MCF 10A (cell line): ENCODE results near the gene HPSE2. TPM values are rescaled to one million over a fixed set of nuclear protein-coding genes. Genes with fewer than 3 reads are reported as not detected.

Experiments
- BruUV-seq: library from RNA; stranded (reverse); fragments of 400-500 nt; replicated peaks from 2 replicates; lab custom pipeline; 2021; lab: Mats Ljungman, UMichigan
- CTCF ChIA-PET: fragments of 300-600 bp; sonication (Branson Sonifier 250); formaldehyde crosslinking; extraction: SDS; loops from one replicate; lab custom pipeline; 2021; ENCODE audit warnings: antibody characterized with exemption, inconsistent platforms; lab: Yijun Ruan, JAX
- POLR2A ChIA-PET: fragments of 300-600, 350-650 bp; sonication (Branson Sonifier 250); formaldehyde crosslinking; extraction: SDS; loops from one replicate; lab custom pipeline; 2020; ENCODE audit warnings: antibody characterized with exemption, inconsistent platforms; lab: Yijun Ruan, JAX
- DNase-seq: peaks from one replicate; pipeline ENCODE4 v3.0.0-alpha.2; 2018; ENCODE audit not compliant: unreplicated experiment
- H3K27ac Mint-ChIP-seq: one replicate; pipeline ENCODE4 v1.8.0; 2022; ENCODE audit warnings: mild to moderate bottlenecking, low read depth, mixed read lengths; ENCODE audit not compliant: unreplicated experiment
- H3K27me3 Mint-ChIP-seq: one replicate; pipeline ENCODE4 v1.8.0; 2022; ENCODE audit warnings: mixed read lengths; ENCODE audit not compliant: insufficient read depth, unreplicated experiment
- H3K36me3 Mint-ChIP-seq: one replicate; pipeline ENCODE4 v1.8.0; 2022; ENCODE audit warnings: mild to moderate bottlenecking, moderate library complexity, mixed read lengths; ENCODE audit not compliant: insufficient read depth, unreplicated experiment
- H3K4me1 Mint-ChIP-seq: one replicate; pipeline ENCODE4 v1.8.0; 2022; ENCODE audit warnings: mixed read lengths; ENCODE audit not compliant: insufficient read depth, unreplicated experiment
- H3K4me3 Mint-ChIP-seq: one replicate; pipeline ENCODE4 v1.8.0; 2022; ENCODE audit warnings: mild to moderate bottlenecking, moderate library complexity, mixed read lengths; ENCODE audit not compliant: unreplicated experiment
- H3K9me3 Mint-ChIP-seq: one replicate; pipeline ENCODE4 v1.8.0; 2022; ENCODE audit warnings: mixed read lengths; ENCODE audit not compliant: unreplicated experiment
- intact Hi-C: fragments of 100-400 bp; cut with micrococcal nuclease; formaldehyde crosslinking; loops from 2 replicates; pipeline ENCODE4 v1.14.1; 2022
- total RNA-seq: library from RNA; stranded (reverse); gene quantifications from 2 replicates; pipeline ENCODE4 v1.2.3, GENCODE V29; 2022
- TF ChIP-seq, protein P1 (sequence below): fragments of 200-600 bp; IDR thresholded peaks from one replicate; pipeline ENCODE4 v1.8.0; 2022; ENCODE audit warnings: antibody characterized with exemption, mild to moderate bottlenecking; ENCODE audit not compliant: unreplicated experiment

Gene HPSE2
- total RNA-seq, 1 experiment from 2014 or later, result not detected

GRCh38 chr10:99125879-99126278 is 109.8 kb downstream of the HPSE2 start:
- BruUV-seq, result no TSS peak
- no peaks in the 10 kb centered on the region for H3K36me3 Mint-ChIP-seq
- DNase-seq, result no peak
- ChIA-PET CTCF (interaction anchor here (1.2 kb wide), 1 partner anchor 49 kb away, joined by 3 read pairs; no protein-coding TSS in a partner anchor), POLR2A (interaction anchor here (0.6 kb wide), 1 partner anchor 1931 kb away, joined by 3 read pairs; no protein-coding TSS in a partner anchor)
- intact Hi-C loops, result no loop called here
- H3K4me3 Mint-ChIP-seq, result no peak overlapping the region
- H3K27me3 Mint-ChIP-seq, result no peaks in the 10 kb centered on the region
- H3K4me1 Mint-ChIP-seq, result no peaks in the 10 kb centered on the region
- H3K27ac Mint-ChIP-seq, result no peak overlapping the region
- TF ChIP-seq, protein P1, sequence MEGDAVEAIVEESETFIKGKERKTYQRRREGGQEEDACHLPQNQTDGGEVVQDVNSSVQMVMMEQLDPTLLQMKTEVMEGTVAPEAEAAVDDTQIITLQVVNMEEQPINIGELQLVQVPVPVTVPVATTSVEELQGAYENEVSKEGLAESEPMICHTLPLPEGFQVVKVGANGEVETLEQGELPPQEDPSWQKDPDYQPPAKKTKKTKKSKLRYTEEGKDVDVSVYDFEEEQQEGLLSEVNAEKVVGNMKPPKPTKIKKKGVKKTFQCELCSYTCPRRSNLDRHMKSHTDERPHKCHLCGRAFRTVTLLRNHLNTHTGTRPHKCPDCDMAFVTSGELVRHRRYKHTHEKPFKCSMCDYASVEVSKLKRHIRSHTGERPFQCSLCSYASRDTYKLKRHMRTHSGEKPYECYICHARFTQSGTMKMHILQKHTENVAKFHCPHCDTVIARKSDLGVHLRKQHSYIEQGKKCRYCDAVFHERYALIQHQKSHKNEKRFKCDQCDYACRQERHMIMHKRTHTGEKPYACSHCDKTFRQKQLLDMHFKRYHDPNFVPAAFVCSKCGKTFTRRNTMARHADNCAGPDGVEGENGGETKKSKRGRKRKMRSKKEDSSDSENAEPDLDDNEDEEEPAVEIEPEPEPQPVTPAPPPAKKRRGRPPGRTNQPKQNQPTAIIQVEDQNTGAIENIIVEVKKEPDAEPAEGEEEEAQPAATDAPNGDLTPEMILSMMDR, result no peak
- H3K9me3 Mint-ChIP-seq, result no peaks in the 10 kb centered on the region

GRCh38 chr10:99124376-99124775 is 111.3 kb downstream of the HPSE2 start:
- Mint-ChIP-seq H3K27me3 (no peaks in the 10 kb centered on the region), H3K9me3 (no peaks in the 10 kb centered on the region), H3K4me1 (no peaks in the 10 kb centered on the region), H3K27ac (no peak overlapping the region), H3K36me3 (no peaks in the 10 kb centered on the region), H3K4me3 (no peak overlapping the region)
- no TSS peak for BruUV-seq
- intact Hi-C loops, result no loop called here
- ChIA-PET POLR2A (no interaction called here), CTCF (no interaction called here)
- DNase-seq, result no peak
- TF ChIP-seq, protein P1, result no peak

- H3K36me3 Mint-ChIP-seq, result no peaks in the 10 kb centered on the region
- no peak for DNase-seq
- intact Hi-C loops, result no loop called here
- H3K4me3 Mint-ChIP-seq, result no peak overlapping the region
- no peaks in the 10 kb centered on the region for H3K4me1 Mint-ChIP-seq
- no TSS peak for BruUV-seq
- H3K9me3 Mint-ChIP-seq, result peaks cover 4% of the 10 kb centered on the region
- H3K27me3 Mint-ChIP-seq, result no peaks in the 10 kb centered on the region
- TF ChIP-seq, protein P1, result no peak
- ChIA-PET CTCF (no interaction called here), POLR2A (no interaction called here)
- no peak overlapping the region for H3K27ac Mint-ChIP-seq
Observed at GRCh38 chr10:99123851-99124250, 111.8 kb downstream of the HPSE2 start.

GRCh38 chr10:99123336-99123735 is 112.3 kb downstream of the HPSE2 start:
- Mint-ChIP-seq H3K4me3 (no peak overlapping the region), H3K36me3 (no peaks in the 10 kb centered on the region), H3K9me3 (peaks cover 8% of the 10 kb centered on the region), H3K27ac (no peak overlapping the region), H3K27me3 (no peaks in the 10 kb centered on the region), H3K4me1 (no peaks in the 10 kb centered on the region)
- no TSS peak for BruUV-seq
- ChIA-PET POLR2A (no interaction called here), CTCF (no interaction called here)
- TF ChIP-seq, protein P1, result no peak
- intact Hi-C loops, result no loop called here
- DNase-seq, result no peak
